ENCODE results near the gene NPAT. TPM values are rescaled to one million over a fixed set of nuclear protein-coding genes. Genes with fewer than 3 reads are reported as not detected.

The NPAT gene
- polyA plus RNA-seq, 1 donor from 2014 or later = 10.8 TPM

DNA sequence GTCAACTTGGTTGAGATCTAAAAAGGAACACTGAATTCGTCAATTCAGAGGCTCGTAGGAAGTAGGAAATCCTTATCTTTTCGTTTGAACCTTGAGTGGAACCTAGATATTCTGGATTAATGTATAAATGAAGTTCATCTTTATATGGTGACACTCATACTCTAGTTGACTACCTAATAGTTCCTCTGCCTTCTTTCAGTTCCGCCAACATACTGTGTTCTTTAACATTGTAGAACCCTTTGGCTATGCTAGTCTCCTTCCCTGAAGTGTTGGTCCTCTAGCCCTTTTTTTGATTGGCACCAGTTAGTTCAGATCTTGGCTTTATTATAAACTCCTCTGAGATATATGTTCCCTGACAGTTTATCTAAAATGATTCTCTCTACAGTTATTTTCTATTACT is 1.9 kb upstream of the NPAT start:
- TF ChIP-seq POLR2AphosphoS5 (IDR thresholded peaks at IDR 0.05) (no peak), EP300 (conservative IDR thresholded peaks at IDR 0.05; ENCODE audit: poor library complexity, severe bottlenecking) (no peak), MXI1 (conservative IDR thresholded peaks at IDR 0.05; ENCODE audit: poor library complexity, severe bottlenecking) (no peak), RAD21 (conservative IDR thresholded peaks at IDR 0.05) (no peak), TAF1 (IDR thresholded peaks at IDR 0.05; ENCODE audit: low read depth) (no peak), EZH2 (IDR thresholded peaks at IDR 0.05; ENCODE audit: borderline replicate concordance, insufficient read depth, low read length, poor library complexity, severe bottlenecking) (no peak), SMC3 (conservative IDR thresholded peaks at IDR 0.05; ENCODE audit: poor library complexity) (no peak)
- TF ChIP-seq, protein P1, sequence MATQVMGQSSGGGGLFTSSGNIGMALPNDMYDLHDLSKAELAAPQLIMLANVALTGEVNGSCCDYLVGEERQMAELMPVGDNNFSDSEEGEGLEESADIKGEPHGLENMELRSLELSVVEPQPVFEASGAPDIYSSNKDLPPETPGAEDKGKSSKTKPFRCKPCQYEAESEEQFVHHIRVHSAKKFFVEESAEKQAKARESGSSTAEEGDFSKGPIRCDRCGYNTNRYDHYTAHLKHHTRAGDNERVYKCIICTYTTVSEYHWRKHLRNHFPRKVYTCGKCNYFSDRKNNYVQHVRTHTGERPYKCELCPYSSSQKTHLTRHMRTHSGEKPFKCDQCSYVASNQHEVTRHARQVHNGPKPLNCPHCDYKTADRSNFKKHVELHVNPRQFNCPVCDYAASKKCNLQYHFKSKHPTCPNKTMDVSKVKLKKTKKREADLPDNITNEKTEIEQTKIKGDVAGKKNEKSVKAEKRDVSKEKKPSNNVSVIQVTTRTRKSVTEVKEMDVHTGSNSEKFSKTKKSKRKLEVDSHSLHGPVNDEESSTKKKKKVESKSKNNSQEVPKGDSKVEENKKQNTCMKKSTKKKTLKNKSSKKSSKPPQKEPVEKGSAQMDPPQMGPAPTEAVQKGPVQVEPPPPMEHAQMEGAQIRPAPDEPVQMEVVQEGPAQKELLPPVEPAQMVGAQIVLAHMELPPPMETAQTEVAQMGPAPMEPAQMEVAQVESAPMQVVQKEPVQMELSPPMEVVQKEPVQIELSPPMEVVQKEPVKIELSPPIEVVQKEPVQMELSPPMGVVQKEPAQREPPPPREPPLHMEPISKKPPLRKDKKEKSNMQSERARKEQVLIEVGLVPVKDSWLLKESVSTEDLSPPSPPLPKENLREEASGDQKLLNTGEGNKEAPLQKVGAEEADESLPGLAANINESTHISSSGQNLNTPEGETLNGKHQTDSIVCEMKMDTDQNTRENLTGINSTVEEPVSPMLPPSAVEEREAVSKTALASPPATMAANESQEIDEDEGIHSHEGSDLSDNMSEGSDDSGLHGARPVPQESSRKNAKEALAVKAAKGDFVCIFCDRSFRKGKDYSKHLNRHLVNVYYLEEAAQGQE (IDR thresholded peaks at IDR 0.05; ENCODE audit: borderline replicate concordance) = no peak
- TF ChIP-seq, protein P2, sequence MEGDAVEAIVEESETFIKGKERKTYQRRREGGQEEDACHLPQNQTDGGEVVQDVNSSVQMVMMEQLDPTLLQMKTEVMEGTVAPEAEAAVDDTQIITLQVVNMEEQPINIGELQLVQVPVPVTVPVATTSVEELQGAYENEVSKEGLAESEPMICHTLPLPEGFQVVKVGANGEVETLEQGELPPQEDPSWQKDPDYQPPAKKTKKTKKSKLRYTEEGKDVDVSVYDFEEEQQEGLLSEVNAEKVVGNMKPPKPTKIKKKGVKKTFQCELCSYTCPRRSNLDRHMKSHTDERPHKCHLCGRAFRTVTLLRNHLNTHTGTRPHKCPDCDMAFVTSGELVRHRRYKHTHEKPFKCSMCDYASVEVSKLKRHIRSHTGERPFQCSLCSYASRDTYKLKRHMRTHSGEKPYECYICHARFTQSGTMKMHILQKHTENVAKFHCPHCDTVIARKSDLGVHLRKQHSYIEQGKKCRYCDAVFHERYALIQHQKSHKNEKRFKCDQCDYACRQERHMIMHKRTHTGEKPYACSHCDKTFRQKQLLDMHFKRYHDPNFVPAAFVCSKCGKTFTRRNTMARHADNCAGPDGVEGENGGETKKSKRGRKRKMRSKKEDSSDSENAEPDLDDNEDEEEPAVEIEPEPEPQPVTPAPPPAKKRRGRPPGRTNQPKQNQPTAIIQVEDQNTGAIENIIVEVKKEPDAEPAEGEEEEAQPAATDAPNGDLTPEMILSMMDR (IDR thresholded peaks at IDR 0.05; ENCODE audit: poor library complexity, severe bottlenecking) = no peak

DNA sequence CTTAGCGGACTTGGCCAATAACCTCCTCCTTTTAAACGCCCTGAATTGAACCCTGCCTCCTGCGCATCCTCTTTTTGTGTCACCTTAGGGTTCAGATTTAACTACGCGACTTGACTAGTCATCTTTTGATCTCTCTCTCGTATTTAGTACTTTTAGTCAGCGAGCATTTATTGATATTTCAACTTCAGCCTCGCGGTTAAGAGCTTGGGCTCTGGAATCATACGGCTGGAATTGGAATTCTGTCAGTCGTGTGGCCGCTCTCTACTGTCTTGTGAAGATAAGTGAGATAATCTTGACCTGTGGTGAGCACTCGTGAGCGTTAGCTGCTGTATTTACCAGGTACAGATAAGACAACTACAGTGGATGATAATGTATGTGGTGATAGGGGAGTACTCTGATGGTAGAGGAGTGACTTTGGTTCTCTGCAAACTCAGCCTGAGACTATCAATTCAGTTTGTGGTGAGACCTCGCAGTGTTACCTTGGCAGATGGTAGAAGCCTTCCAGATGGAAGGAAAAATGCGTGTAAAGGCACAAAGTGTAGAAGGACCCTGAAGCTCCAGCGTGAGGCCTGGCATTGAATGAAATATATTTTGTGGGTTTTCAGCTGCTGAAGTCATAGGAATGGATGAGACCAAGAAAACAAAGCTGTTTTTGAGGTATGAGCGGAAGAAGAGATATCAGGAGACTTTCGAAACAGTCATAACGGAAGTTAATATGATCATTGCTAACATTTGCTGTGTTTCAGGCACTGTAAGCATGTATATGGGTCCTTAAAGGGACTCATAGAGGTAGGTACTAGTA is 1.1 kb upstream of the NPAT start:
- H3F3A ChIP-seq (ENCODE audit: insufficient read depth, low read length, poor library complexity, severe bottlenecking) = no peaks in the 10 kb centered on the region
- H3K79me2 ChIP-seq (replicated peaks; ENCODE audit: insufficient read depth, low read length) = peaks cover 57% of the 10 kb centered on the region
- peak overlapping the region; percentile 90 for H3K9ac ChIP-seq (ENCODE audit: low read length)
- TF ChIP-seq TAF1 (IDR thresholded peaks at IDR 0.05; ENCODE audit: low read depth) (peak; percentile 63), POLR2AphosphoS5 (IDR thresholded peaks at IDR 0.05) (no peak)
- TF ChIP-seq, protein P2 (IDR thresholded peaks at IDR 0.05; ENCODE audit: poor library complexity, severe bottlenecking) = no peak
- peak overlapping the region; percentile 85 for H3K4me3 ChIP-seq (ENCODE audit: low read length)
- no peaks in the 10 kb centered on the region for H4K20me1 ChIP-seq (ENCODE audit: insufficient read depth)
- no peaks in the 10 kb centered on the region for H3K9me2 ChIP-seq (ENCODE audit: insufficient read depth, low read length)
- H3K27ac ChIP-seq (ENCODE audit: low read length) = peak overlapping the region; percentile 95
- H3K4me2 ChIP-seq (ENCODE audit: low read length) = peak overlapping the region; percentile 65
- peaks cover 7% of the 10 kb centered on the region for H3K36me3 ChIP-seq (ENCODE audit: insufficient read depth, low read length)
- no peaks in the 10 kb centered on the region for H3K9me3 ChIP-seq (ENCODE audit: low read length)
- no peaks in the 10 kb centered on the region for H3K27me3 ChIP-seq (ENCODE audit: insufficient read depth, low read depth, low read length)
- H2AFZ ChIP-seq (ENCODE audit: low read depth, low read length) = peak overlapping the region; percentile 92

More for the DNA sequence above, 1.9 kb upstream of the NPAT start:
- H4K20me1 ChIP-seq (ENCODE audit: insufficient read depth) = no peaks in the 10 kb centered on the region
- H3K9me2 ChIP-seq (ENCODE audit: insufficient read depth, low read length) = no peaks in the 10 kb centered on the region
- H3K9ac ChIP-seq (ENCODE audit: low read length) = no peak overlapping the region
- no peaks in the 10 kb centered on the region for H3K27me3 ChIP-seq (ENCODE audit: insufficient read depth, low read depth, low read length)
- peaks cover 9% of the 10 kb centered on the region for H3K36me3 ChIP-seq (ENCODE audit: insufficient read depth, low read length)
- H3K27ac ChIP-seq (ENCODE audit: low read length) = no peak overlapping the region
- peak overlapping the region; percentile 85 for H3K4me3 ChIP-seq (ENCODE audit: low read length)
- H3F3A ChIP-seq (ENCODE audit: insufficient read depth, low read length, poor library complexity, severe bottlenecking) = no peaks in the 10 kb centered on the region
- peak overlapping the region; percentile 65 for H3K4me2 ChIP-seq (ENCODE audit: low read length)
- peaks cover 49% of the 10 kb centered on the region for H3K79me2 ChIP-seq (replicated peaks; ENCODE audit: insufficient read depth, low read length)
- H3K9me3 ChIP-seq (ENCODE audit: low read length) = no peaks in the 10 kb centered on the region
- H2AFZ ChIP-seq (ENCODE audit: low read depth, low read length) = no peak overlapping the region
